Keratinocyte (primary cell): ENCODE measurements around the gene INAFM2. TPM values are rescaled to one million over a fixed set of nuclear protein-coding genes. Genes with fewer than 3 reads are reported as not detected.

ENCODE experiments used
- DNase-seq: peaks from one replicate; pipeline ENCODE4 v3.0.0-alpha.2; 2011; ENCODE audit warnings: low read depth, missing footprints, low spot score
- FAIRE-seq: peaks from 2 replicates; lab custom pipeline; 2011; peaks lifted over from hg19 to GRCh38; lab: Jason Lieb, UNC
- H2AFZ ChIP-seq: 2 replicates; pipeline ENCODE4 v1.6.0; 2012; ENCODE audit warnings: low read length, control low read depth, inconsistent platforms; ENCODE audit not compliant: control insufficient read depth
- H3K27ac ChIP-seq: 2 replicates; pipeline ENCODE4 v1.5.1; 2011; ENCODE audit warnings: low read length; ENCODE audit not compliant: control insufficient read depth, insufficient read depth
- H3K27me3 ChIP-seq: 3 replicates; pipeline ENCODE4 v1.6.0; 2011; ENCODE audit warnings: low read length; ENCODE audit not compliant: control insufficient read depth, insufficient read depth; ENCODE audit errors: extremely low read depth
- H3K36me3 ChIP-seq, 2 experiments: 2 replicates in 1 of 2; 3 replicates in 1 of 2; pipeline ENCODE4 v1.5.1; 2011; ENCODE audit warnings: low read length in 2 of 2, mild to moderate bottlenecking in 1 of 2; ENCODE audit not compliant: control insufficient read depth in 2 of 2, insufficient read depth in 2 of 2; ENCODE audit errors: extremely low read depth in 1 of 2
- H3K4me1 ChIP-seq: 3 replicates; pipeline ENCODE4 v1.5.1; 2011; ENCODE audit warnings: low read length; ENCODE audit not compliant: control insufficient read depth, insufficient read depth; ENCODE audit errors: extremely low read depth
- H3K4me2 ChIP-seq: 3 replicates; pipeline ENCODE4 v1.6.0; 2011; ENCODE audit warnings: low read depth, low read length; ENCODE audit not compliant: control insufficient read depth, insufficient read depth; ENCODE audit errors: extremely low read depth
- H3K4me3 ChIP-seq, 3 experiments: fragments of 200-600 bp in 1 of 3; sonication (generic) in 1 of 3; 2 replicates in 2 of 3; 3 replicates in 1 of 3; pipeline ENCODE4 v1.5.1; 2011 to 2016; ENCODE audit warnings: low read length in 3 of 3, mild to moderate bottlenecking in 3 of 3, control low read depth in 2 of 3, inconsistent platforms in 1 of 3, low read depth in 1 of 3, mixed read lengths in 1 of 3, mixed run types in 1 of 3, moderate library complexity in 1 of 3; ENCODE audit not compliant: control insufficient read depth in 2 of 3, insufficient read depth in 2 of 3; ENCODE audit errors: extremely low read depth in 1 of 3
- H3K79me2 ChIP-seq: 2 replicates; pipeline ENCODE4 v1.6.0; 2012; ENCODE audit warnings: low read length; ENCODE audit not compliant: control insufficient read depth, insufficient read depth
- H3K9ac ChIP-seq: 3 replicates; pipeline ENCODE4 v1.6.0; 2011; ENCODE audit warnings: low read length; ENCODE audit not compliant: control insufficient read depth, insufficient read depth; ENCODE audit errors: extremely low read depth
- H3K9me1 ChIP-seq: 3 replicates; pipeline ENCODE4 v1.6.0; 2011; ENCODE audit warnings: low read length; ENCODE audit not compliant: control insufficient read depth, insufficient read depth; ENCODE audit errors: extremely low read depth
- H3K9me3 ChIP-seq: 2 replicates; pipeline ENCODE4 v1.5.1; 2012; ENCODE audit warnings: low read depth, low read length; ENCODE audit not compliant: control insufficient read depth
- H4K20me1 ChIP-seq: 3 replicates; pipeline ENCODE4 v1.6.0; 2011; ENCODE audit warnings: low read length; ENCODE audit not compliant: control insufficient read depth, insufficient read depth; ENCODE audit errors: extremely low read depth
- EZH2 ChIP-seq: IDR thresholded peaks from one replicate; pipeline ENCODE4 v1.6.1; 2012; ENCODE audit warnings: inconsistent platforms, mild to moderate bottlenecking, low read length, moderate library complexity
- dilution Hi-C: fragments of 300-500 bp; cut with MboI; formaldehyde crosslinking; loops from one replicate; pipeline ENCODE4 v1.7.0; 2020; ENCODE audit warnings: low sequenced_read_pairs; ENCODE audit not compliant: extremely low pct_ligation_motif_present
- polyA plus RNA-seq, 5 experiments: library from polyadenylated mRNA; depleted of rRNA in 3 of 5; stranded (reverse) in 3 of 5; stranded (forward) in 1 of 5; unstranded in 1 of 5; fragments of >200 nt; gene quantifications; 1 replicate in 1 of 5; 2 replicates in 3 of 5; 3 replicates in 1 of 5; pipeline versions ENCODE4 v1.2.1 to v1.2.3, GENCODE V29; 2011 to 2012; ENCODE audit warnings: missing spikeins in 2 of 5, low read depth in 1 of 5, low replicate concordance in 1 of 5
- TF ChIP-seq, protein P1 (sequence below), 3 experiments: IDR thresholded peaks in 1 of 3; conservative IDR thresholded peaks in 1 of 3; optimal IDR thresholded peaks in 1 of 3; 2 replicates in 2 of 3; 3 replicates in 1 of 3; pipeline versions ENCODE3 to v1.5.1; 2011; ENCODE audit warnings: low read length in 3 of 3, mild to moderate bottlenecking in 3 of 3, moderate library complexity in 2 of 3, control low read depth in 1 of 3, inconsistent platforms in 1 of 3; ENCODE audit not compliant: insufficient read depth in 2 of 3; ENCODE audit errors: extremely low read depth in 1 of 3

INAFM2 gene
- polyA plus RNA-seq, 1 donor (not counting 4 experiments of a cell fraction or from before 2014, with no cell fraction given): 15.2 TPM

DNA sequence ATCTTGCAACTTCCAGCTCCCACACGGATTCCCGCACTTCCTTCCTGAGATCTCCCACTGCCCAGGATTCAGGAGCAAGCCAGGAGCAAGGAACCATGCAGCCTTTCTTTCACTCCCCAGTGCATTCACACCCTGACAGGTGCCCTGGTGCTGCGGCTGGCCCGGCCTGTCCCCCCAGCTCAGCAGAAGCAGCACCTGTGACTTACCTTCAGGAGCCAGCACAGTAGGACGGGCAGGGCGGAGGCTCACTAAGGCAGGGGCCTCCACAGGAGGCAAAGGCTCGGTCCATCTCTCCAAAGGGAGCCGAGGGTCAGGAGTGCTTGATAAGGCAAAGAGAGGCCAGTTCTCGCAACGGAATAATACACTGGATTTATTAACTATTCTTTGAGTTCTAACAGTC is 45.5 kb upstream of the INAFM2 start:
- Histone ChIP-seq H3K36me3 (peaks cover 18 to 23% of the 10 kb centered on the region in 2 experiments), H3K4me3 (no peak overlapping the region), H3K4me2 (no peak overlapping the region), H3K4me1 (peaks cover 4% of the 10 kb centered on the region), H3K9me1 (no peaks in the 10 kb centered on the region), H3K79me2 (no peaks in the 10 kb centered on the region), H3K9ac (no peak overlapping the region), H3K27ac (no peak overlapping the region), H3K27me3 (peaks cover 32% of the 10 kb centered on the region), H3K9me3 (no peaks in the 10 kb centered on the region), H4K20me1 (peaks cover 2% of the 10 kb centered on the region), H2AFZ (no peak overlapping the region)
- FAIRE-seq (no peak), DNase-seq (no peak)
- no peak for TF ChIP-seq EZH2
- TF ChIP-seq, protein P1, sequence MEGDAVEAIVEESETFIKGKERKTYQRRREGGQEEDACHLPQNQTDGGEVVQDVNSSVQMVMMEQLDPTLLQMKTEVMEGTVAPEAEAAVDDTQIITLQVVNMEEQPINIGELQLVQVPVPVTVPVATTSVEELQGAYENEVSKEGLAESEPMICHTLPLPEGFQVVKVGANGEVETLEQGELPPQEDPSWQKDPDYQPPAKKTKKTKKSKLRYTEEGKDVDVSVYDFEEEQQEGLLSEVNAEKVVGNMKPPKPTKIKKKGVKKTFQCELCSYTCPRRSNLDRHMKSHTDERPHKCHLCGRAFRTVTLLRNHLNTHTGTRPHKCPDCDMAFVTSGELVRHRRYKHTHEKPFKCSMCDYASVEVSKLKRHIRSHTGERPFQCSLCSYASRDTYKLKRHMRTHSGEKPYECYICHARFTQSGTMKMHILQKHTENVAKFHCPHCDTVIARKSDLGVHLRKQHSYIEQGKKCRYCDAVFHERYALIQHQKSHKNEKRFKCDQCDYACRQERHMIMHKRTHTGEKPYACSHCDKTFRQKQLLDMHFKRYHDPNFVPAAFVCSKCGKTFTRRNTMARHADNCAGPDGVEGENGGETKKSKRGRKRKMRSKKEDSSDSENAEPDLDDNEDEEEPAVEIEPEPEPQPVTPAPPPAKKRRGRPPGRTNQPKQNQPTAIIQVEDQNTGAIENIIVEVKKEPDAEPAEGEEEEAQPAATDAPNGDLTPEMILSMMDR (optimal IDR thresholded peaks at IDR 0.05 in 1 of 3, IDR thresholded peaks at IDR 0.05 in 1 of 3, conservative IDR thresholded peaks at IDR 0.05 in 1 of 3; ENCODE audit: extremely low read depth in 1 of 3, insufficient read depth in 2 of 3, low read length in 3 of 3): no peak
- dilution Hi-C loops: no loop called here

DNA sequence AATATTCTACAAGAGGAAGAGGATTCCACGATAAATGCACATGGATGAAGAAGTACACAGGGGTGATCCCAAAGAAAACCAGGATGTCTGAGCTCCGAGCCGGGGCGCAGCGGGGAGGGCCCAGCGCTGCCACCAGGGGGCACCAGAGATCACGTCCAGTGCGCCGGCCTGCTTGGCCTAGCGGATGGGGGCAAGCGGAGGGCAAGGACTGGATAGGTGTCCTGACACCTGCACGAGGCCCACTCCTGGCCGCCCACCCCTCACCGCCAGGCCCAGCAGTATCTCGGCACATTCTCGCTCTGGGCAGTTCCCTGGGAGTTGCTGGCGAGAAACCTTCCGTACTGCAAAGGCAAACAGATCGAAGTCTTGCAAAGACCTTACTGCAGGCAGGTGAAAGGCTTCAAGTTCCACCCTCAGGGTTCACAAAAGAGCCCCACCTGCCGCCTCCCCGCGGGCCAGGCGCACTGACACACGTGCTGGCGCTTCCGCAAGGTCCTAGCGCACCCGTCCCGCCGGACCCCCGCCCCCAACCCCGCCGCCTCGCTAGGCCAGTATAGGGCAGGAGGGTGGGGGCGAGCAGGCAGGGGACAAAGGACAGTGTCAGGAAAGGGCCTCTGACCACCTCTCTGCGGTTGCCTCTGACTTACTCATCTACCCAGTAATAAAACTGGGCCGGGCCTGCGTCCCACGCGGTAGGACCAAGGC is 43.9 kb upstream of the INAFM2 start:
- dilution Hi-C loops: no loop called here
- Histone ChIP-seq H3K4me2 (no peak overlapping the region), H4K20me1 (peaks cover 2% of the 10 kb centered on the region), H3K4me1 (peaks cover 4% of the 10 kb centered on the region), H3K27ac (no peak overlapping the region), H3K27me3 (peaks cover 45% of the 10 kb centered on the region), H3K4me3 (no peak overlapping the region), H3K9ac (no peak overlapping the region), H3K9me3 (no peaks in the 10 kb centered on the region), H2AFZ (no peak overlapping the region), H3K9me1 (no peaks in the 10 kb centered on the region), H3K79me2 (no peaks in the 10 kb centered on the region), H3K36me3 (peaks cover 7 to 14% of the 10 kb centered on the region in 2 experiments)
- FAIRE-seq: no peak
- DNase-seq: no peak
- TF ChIP-seq, protein P1 (optimal IDR thresholded peaks at IDR 0.05 in 1 of 3, IDR thresholded peaks at IDR 0.05 in 1 of 3, conservative IDR thresholded peaks at IDR 0.05 in 1 of 3; ENCODE audit: extremely low read depth in 1 of 3, insufficient read depth in 2 of 3, low read length in 3 of 3): peak; percentile 91 to 98 (median 98)
- no peak for TF ChIP-seq EZH2
